Kidney (tissue), 14 donors: ENCODE results near the gene TMED9. TPM values are rescaled to one million over a fixed set of nuclear protein-coding genes. Genes with fewer than 3 reads are reported as not detected.

Experiments
- DNase-seq, 5 donors: peaks; one replicate each; pipeline ENCODE4 v3.0.0-alpha.2; 2013 to 2020
- FAIRE-seq: peaks from 2 replicates; lab custom pipeline; 2012; peaks lifted over from hg19 to GRCh38; lab: Jason Lieb, UNC
- H3K27ac ChIP-seq, 2 donors: one replicate each; pipeline ENCODE4 v1.7.0; 2013; ENCODE audit warnings: low read depth in 2 of 2, low read length in 2 of 2, inconsistent platforms in 1 of 2
- H3K27me3 ChIP-seq: one replicate; pipeline ENCODE4 v1.7.1; 2013; ENCODE audit warnings: low read length, inconsistent platforms; ENCODE audit not compliant: control insufficient read depth, insufficient read depth
- H3K36me3 ChIP-seq, 3 donors: one replicate each; pipeline versions ENCODE4 v1.7.0 to v1.7.1; 2013; ENCODE audit warnings: low read length in 3 of 3, control low read depth in 1 of 3, inconsistent platforms in 1 of 3; ENCODE audit not compliant: insufficient read depth in 3 of 3, control insufficient read depth in 2 of 3
- H3K4me1 ChIP-seq, 3 donors: one replicate each; pipeline versions ENCODE4 v1.7.0 to v1.7.1; 2013; ENCODE audit warnings: low read length in 3 of 3, inconsistent platforms in 1 of 3, low read depth in 1 of 3; ENCODE audit not compliant: control insufficient read depth in 2 of 3, insufficient read depth in 2 of 3
- H3K4me3 ChIP-seq, 3 donors: one replicate each; pipeline versions ENCODE4 v1.7.0 to v1.8.1; 2013; ENCODE audit warnings: low read length in 3 of 3, control low read depth in 1 of 3, inconsistent platforms in 1 of 3
- H3K9ac ChIP-seq, 3 donors: one replicate each; pipeline versions ENCODE4 v1.7.0 to v1.7.1; 2013; ENCODE audit warnings: low read length in 3 of 3, control low read depth in 1 of 3, inconsistent platforms in 1 of 3
- H3K9me3 ChIP-seq, 3 donors: one replicate each; pipeline versions ENCODE4 v1.7.0 to v1.7.1; 2013; ENCODE audit warnings: low read length in 3 of 3, control low read depth in 1 of 3, inconsistent platforms in 1 of 3; ENCODE audit not compliant: control insufficient read depth in 2 of 3, insufficient read depth in 1 of 3
- CTCF ChIP-seq: IDR thresholded peaks from 3 replicates; pipeline ENCODE4 v1.5.1; 2012; ENCODE audit warnings: mild to moderate bottlenecking, moderate library complexity, borderline replicate concordance; ENCODE audit not compliant: insufficient read depth; ENCODE audit errors: extremely low read depth
- intact Hi-C: fragments of 100-400 bp; cut with DNase I; formaldehyde crosslinking; loops from one replicate; pipeline ENCODE4 v1.11.1; 2022
- polyA plus RNA-seq: library from polyadenylated mRNA; stranded (reverse); fragments of 350-450 nt; fragmentation: Illumina TruSeq; extraction: RNeasy Lipid Tissue Mini Kit (QIAGEN cat#74804); gene quantifications from one replicate; pipeline ENCODE4 v1.2.3, GENCODE V29; 2014; ENCODE audit warnings: low read depth, low replicate concordance; ENCODE audit not compliant: insufficient read depth
- total RNA-seq: library from RNA; stranded (reverse); fragmentation: NEBNext Ultra II Directional; extraction: Animal tissue kit (Norgen Biotek cat#: 25700); gene quantifications from one replicate; pipeline ENCODE4 v1.2.1, GENCODE V29; 2021
- donor health status: control.
- donor health status: control.
- donor health status: control.
- donor health status: control.
- donor health status: control.
- donor health status: DM: yes; HTN: yes; CAD: no.
- donor health status: Normal renal cell carcinoma (clear cell type).

Gene TMED9
- total and polyA plus RNA-seq, 2 donors from 2014 or later, result 168 to 214 TPM

DNA sequence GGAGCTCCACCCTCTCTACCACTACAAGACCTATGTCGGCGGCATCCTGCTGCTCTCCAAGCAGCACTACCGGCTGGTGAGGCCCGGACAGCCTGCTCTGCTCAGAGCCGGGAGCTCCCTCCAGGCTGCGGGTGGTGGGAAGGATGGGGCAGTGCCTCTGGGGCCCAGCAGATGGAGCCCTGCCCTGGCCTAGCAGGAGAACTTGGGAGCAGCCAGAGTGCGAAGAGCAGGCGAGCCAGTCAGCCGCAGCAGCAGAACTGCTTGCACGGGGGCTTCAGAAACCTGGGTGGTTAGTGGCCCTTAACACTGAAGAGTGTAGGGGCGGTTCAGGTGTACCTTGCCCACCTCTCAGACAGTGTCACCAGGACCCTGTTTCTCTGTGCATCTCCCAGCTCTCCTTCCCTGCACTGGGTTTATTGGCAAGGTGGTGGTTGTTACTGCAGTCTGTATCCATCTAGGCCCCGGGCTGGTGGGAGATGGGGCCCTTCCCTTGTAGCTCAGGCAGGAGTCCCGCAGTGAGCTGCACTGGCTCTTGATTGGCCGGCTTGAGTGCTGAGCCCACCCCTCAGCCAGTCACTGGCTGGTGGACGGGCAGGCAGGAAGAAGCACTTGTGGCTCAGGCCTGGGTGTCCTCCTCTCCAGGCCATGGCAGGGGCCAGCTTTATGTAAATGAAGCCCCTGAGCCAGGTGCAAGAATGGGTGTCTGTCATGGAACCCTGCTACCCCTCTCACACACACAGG is 15.6 kb downstream of the TMED9 start:
- Histone ChIP-seq H3K36me3 (no peaks in the 10 kb centered on the region), H3K9ac (no peak overlapping the region), H3K9me3 (no peaks in the 10 kb centered on the region), H3K4me3 (no peak overlapping the region), H3K4me1 (peaks cover 0 to 4% (median 4%) of the 10 kb centered on the region in 3 donors), H3K27me3 (no peaks in the 10 kb centered on the region), H3K27ac (no peak overlapping the region)
- peak; percentile 65 for TF ChIP-seq CTCF
- DNase-seq (peak; percentile 90 to 93 (median 92)), FAIRE-seq (no peak)
- intact Hi-C loops, result no loop called here

- no peak overlapping the region for H3K27ac ChIP-seq
- H3K27me3 ChIP-seq, result no peaks in the 10 kb centered on the region
- DNase-seq (no peak), FAIRE-seq (no peak)
- no peaks in the 10 kb centered on the region for H3K36me3 ChIP-seq
- no peak overlapping the region for H3K4me3 ChIP-seq
- no peaks in the 10 kb centered on the region for H3K9me3 ChIP-seq
- intact Hi-C loops, result no loop called here
- peaks cover 0 to 4% (median 4%) of the 10 kb centered on the region in 3 donors for H3K4me1 ChIP-seq
- H3K9ac ChIP-seq, result no peak overlapping the region
- no peak for TF ChIP-seq CTCF
These were observed 16.5 kb downstream of the TMED9 start for GRCh38 chr5:177608243-177609075.

DNA sequence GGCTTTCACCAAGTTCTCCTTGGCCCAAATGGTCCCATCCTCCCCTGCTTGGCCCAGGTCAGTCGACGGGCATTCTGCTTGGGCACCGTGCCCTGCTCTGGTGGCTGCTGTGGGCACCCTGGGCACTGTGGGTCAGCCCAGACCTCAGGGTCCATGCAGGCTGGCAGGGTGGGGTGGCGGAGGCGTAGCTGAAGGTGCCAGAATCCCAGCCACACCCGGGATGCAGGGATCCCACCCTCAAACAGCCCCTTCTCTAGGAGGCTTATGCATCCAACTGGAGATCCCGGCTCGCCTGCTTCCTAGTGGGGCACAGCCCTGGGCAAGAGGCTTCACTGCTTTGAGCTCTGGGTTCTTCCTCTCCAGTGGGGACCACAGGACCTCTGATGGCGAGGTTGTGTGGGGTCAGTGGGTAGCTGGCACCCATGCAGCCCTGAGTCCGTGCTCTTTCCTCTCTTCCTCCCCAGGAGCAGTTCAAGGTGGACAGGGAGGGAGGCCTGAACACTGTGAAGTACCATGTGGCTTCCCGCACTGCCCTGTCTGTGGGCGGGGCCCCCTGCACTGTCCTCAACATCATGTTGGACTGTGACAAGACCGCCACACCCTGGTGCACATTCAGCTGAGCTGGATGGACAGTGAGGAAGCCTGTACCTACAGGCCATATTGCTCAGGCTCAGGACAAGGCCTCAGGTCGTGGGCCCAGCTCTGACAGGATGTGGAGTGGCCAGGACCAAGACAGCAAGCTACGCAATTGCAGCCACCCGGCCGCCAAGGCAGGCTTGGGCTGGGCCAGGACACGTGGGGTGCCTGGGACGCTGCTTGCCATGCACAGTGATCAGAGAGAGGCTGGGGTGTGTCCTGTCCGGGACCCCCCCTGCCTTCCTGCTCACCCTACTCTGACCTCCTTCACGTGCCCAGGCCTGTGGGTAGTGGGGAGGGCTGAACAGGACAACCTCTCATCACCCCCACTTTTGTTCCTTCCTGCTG is 17.4 kb downstream of the TMED9 start:
- no peaks in the 10 kb centered on the region for H3K27me3 ChIP-seq
- no peak overlapping the region for H3K27ac ChIP-seq
- peaks cover 0 to 4% (median 4%) of the 10 kb centered on the region in 3 donors for H3K4me1 ChIP-seq
- no peak overlapping the region for H3K4me3 ChIP-seq
- intact Hi-C loops, result no loop called here
- no peaks in the 10 kb centered on the region for H3K36me3 ChIP-seq
- H3K9me3 ChIP-seq, result no peaks in the 10 kb centered on the region
- DNase-seq, result no peak
- no peak for TF ChIP-seq CTCF
- no peak overlapping the region for H3K9ac ChIP-seq
- FAIRE-seq, result no peak
